Epithelial cell of esophagus (primary cell): ENCODE measurements around the gene EVI2B.
"Not testable (repeated sequence)": the region's sequence is repeated elsewhere in the genome, so short reads cannot be mapped to it uniquely, and the experiment has no call there.

Experiments
- DNase-seq: peaks from one replicate; pipeline ENCODE4 v3.0.0; 2010; ENCODE audit warnings: low read depth
- H3K4me3 ChIP-seq: 2 replicates; pipeline ENCODE4 v1.5.1; 2011; ENCODE audit warnings: mild to moderate bottlenecking, low read length, control low read depth
- CTCF ChIP-seq: IDR thresholded peaks from 2 replicates; pipeline ENCODE4 v1.5.1; 2011; ENCODE audit warnings: low read depth, mild to moderate bottlenecking, low read length, control low read depth, inconsistent platforms; ENCODE audit not compliant: insufficient read depth; ENCODE audit errors: missing control alignments

EVI2B gene

GRCh38 chr17:31272803-31273202, 41.1 kb downstream of the EVI2B start:
- DNase-seq: no peak
- TF ChIP-seq CTCF: no peak
- H3K4me3 ChIP-seq: no peak overlapping the region

- TF ChIP-seq CTCF: no peak
- H3K4me3 ChIP-seq: no peak overlapping the region
Observed at GRCh38 chr17:31272236-31272635, 41.6 kb downstream of the EVI2B start.

GRCh38 chr17:31269578-31269983, 44.3 kb downstream of the EVI2B start:
- no peak for TF ChIP-seq CTCF
- H3K4me3 ChIP-seq: no peak overlapping the region
- peak; percentile 83 for DNase-seq

More at GRCh38 chr17:31272236-31272635, 41.6 kb downstream of the EVI2B start:
- no peak for DNase-seq

GRCh38 chr17:31269036-31269577, 44.7 kb downstream of the EVI2B start:
- no peak for TF ChIP-seq CTCF

GRCh38 chr17:31266042-31266441, 47.8 kb downstream of the EVI2B start:
- peak; percentile 22 for DNase-seq
- no peak overlapping the region for H3K4me3 ChIP-seq
- TF ChIP-seq CTCF: peak; percentile 38

More at GRCh38 chr17:31269036-31269577, 44.7 kb downstream of the EVI2B start:
- peak; percentile 7 for DNase-seq
- H3K4me3 ChIP-seq: no peak overlapping the region

- DNase-seq, H3K4me3 ChIP-seq: not testable (repeated sequence)
Observed at GRCh38 chr17:31262923-31263322, 50.9 kb downstream of the EVI2B start.

GRCh38 chr17:31261601-31262000, 52.3 kb downstream of the EVI2B start:
- H3K4me3 ChIP-seq: no peak overlapping the region
- no peak for DNase-seq
- no peak for TF ChIP-seq CTCF
